Stromal cell of bone marrow (primary cell): Measurements from ENCODE around the gene MYO10.

ENCODE experiments used
- DNase-seq: peaks from one replicate; pipeline ENCODE4 v3.0.0-alpha.2; 2012; ENCODE audit warnings: low read depth

The MYO10 gene

DNA sequence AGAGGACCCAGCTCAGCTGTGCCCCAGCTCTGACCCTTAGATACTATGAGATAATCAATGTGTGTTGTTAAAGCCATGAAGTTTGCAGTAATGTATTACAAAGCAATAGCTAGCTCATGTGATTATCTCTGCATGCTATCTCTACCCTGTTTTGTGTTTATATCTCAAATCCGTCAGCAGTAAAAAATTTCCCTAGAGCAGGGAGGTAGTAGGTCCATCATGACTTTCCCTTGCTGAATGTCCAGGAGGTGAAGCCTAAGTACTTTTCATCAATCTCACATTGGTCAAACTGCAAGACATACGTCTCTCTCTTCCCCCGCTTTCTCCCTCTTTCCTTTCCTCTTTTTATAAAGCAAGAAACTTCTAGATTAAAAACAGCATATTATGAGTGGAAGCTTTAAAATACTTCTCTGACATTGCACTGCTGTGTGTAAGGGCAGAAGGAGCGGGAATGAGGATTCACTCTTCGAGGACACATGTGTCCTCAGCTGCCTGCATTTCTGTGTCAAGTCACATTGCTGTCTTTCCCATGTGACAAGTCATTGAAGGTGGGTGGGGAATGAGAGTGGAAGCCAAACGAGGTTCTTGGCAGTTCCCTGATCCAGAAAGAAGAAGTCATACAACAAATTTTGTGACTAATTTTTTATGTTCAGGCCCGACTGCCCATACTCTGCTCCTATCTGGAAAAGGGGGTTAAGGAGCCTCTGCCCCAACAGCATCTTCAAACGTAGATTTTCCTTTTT is 226.2 kb downstream of the MYO10 start:
- DNase-seq, result no peak

DNA sequence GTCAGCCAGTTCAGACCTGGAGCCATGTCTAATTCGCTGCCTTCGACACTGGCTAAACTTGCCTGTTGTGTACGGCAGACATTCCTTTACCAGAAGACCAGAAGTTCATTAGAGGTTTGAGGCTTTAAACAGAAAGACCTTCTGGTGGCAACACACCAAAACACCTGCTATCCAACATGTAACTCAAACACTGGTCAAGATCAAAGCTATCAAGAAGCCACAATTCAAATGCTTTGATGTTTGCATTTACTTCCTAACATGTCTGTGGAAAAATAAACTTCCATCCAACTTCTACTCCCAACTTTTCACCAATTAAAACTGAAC is 228.3 kb downstream of the MYO10 start:
- no peak for DNase-seq

DNA sequence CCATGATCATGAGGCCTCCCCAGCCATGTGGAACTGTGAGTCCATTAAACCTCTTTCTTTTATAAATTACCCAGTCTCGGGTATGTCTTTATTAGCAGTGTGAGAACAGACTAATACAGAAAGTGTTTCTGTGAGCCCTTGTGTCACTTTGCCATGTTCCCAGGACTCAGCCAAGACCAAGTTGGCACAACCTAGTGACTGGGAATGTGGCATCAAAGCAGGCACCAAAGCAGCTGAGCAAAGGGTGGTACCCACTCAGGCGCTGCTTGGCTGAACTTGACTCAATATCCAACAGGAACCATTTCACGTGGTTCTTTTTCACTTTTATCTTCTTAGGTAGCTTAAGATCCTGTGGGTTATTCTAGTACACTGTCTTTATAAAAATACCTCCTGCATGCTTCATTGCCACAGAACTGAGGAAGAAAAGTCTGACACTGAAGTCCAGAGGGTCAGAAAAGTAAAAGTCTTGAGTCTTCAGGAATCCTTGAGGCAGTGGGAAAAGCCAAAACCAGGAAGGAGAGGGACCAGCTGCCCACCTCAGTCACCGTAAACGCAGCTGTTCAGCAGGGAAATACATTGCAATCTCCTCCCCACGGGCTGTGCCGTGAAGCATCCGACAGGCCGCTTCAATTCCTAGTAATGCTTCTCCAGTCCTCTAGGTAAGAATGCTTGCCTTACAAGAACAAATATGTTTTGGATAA is 228.8 kb downstream of the MYO10 start:
- no peak for DNase-seq

DNA sequence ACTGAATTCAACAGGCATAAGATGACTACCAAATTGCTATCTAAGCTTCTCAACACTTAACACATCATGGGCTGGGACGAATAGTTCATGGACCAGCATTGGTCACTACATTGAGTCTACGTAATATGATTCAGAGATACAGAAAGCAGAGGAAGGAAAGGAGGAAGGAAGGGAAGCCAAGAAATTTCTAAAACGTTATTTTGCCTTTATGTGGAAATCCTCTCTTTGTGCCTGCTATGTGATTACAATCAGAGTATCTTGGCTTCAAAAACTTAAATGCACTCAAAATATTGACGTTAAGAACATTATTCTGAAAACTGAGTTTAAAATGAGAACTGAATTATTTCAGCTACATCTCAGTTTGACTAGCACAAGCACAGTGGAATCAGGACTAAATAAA is 231.1 kb downstream of the MYO10 start:
- DNase-seq, result no peak

DNA sequence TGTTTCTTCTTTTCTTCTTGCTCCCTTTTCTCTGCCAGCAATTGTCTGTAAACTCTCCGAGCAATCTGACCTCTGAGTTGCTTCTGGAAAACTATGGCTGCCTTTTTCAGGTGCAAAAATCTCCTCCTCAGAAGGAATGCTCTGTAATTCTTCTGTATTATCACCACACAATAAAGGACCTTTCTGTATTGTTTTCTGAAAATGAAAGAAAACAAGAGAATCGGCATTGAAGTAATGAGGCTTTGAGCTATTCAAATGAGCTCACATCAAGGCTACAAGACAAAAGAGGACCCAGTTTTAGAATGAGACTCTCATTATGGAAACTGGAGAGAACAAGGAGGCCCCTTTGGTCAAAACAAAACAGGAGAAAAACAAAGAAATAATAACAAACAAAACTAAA is 233.1 kb downstream of the MYO10 start:
- DNase-seq, result no peak

DNA sequence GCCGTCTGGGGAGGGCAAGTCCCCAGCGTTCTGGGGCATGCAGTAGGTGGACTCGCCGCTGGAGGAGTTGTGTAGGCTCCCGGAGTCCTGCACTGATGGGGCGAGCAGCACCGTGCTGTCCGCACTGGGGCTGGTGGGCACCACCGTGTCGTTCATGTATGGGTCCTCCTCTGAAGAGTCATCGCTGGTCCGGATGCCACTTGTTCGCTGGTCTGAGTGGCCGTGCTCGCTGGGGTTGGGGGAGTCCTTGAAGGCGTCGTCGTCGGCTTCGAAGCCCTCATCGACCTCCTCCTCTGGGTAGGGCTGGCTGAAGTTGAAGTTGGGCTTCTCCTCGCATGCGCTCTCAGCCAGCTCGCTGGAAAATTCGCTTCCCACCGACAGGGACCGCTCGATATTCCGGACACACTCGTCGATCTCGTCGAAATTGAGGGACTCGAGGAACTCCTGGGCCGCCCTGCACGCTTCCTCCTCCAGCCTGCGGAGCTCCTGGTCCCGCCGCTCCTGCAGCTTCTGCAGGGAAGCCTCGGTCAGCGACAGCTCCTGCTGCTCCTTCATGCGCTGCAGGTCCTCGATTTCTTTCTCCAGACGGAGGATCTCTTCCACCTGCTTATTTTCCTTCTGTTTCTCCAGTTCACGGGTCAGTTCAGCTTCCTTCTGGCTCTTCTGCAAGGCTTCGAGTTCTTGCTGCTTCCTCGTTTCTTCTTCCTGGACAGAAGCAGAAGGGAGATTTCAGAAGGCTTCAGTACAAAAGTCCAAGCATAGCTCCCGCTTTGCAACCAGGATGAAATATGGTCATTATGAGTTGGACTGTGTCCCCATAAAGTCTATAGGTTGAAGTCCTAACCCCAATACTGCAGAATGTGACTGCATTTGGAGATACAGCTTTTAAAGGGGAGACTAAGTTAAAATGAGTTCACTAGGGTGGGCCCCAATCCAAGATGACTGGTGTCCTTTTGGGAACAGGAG is 234.7 kb downstream of the MYO10 start:
- DNase-seq, result no peak

DNA sequence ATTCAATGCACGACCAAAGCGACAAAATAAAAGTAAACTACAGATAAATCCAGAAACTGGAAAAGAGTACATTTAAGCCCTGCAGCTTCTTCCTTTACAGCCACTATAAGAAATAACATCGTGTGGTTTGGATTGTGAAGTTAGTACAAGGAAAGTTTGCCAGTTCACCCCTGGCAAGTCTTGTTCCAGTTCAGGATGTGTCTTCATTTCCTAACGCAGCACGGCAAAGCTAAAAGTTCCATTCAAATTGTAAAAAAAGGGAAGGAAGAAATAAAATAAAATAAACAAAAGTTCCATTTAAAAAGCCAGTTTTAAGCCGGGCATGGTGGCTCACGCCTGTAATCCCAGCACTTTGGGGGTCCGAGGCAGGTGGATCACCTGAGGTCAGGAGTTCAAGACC is 236.0 kb downstream of the MYO10 start:
- DNase-seq, result no peak

DNA sequence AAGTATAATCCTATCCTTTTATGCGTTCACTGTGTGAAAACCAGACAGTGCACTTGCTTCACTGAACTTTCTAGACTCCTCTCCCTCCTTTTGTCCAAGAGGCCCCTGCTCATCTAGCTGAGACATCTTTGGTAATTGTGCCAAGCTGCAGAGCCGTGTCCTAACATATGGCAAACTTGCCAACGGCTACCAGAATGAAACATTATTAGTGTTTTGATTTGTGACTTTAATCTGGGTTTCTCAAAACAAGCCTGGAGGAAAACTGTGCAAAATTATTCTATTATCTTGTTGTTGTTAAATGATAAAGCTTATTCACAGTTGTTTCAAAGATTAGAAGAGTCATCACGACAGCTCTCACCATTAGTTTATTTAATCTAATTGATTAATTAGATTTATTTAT is 240.3 kb downstream of the MYO10 start:
- DNase-seq, result no peak

DNA sequence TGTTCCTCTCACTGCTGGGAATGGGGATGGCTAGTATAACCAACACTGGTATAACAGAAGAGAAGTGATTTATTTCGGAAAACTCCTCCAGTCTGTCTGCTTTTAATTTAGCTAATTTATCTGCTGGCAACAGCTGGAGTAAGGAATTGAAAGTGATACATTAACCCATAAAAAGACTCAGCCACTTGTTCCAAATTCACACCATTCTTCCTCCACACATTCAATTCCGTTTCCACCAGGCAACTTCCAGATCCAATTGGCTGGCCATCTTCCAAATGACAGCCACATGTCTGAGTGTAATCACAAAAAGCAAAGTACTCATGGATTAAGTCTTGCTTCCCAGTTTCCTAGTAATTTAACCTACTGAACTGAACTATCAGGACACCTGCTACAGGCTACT is 242.2 kb downstream of the MYO10 start:
- peak; percentile 3 for DNase-seq

DNA sequence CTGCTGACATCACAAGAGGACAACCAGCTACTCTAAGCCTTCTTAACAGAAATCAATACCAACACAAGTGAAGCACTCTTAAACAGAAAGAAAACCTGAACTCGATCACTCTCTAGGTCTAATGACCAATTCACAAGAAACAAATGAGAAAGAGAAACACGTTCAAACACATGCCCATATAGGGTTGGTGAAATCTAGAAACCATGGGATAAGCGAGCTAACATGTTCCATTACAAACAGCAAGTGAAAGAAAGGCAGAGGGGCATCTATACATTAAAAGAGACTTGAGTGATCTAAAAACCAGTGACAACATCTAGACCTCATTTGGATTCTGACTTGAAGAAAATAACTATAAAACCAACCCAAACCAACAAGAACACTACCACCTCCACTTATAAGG is 244.4 kb downstream of the MYO10 start:
- no peak for DNase-seq

DNA sequence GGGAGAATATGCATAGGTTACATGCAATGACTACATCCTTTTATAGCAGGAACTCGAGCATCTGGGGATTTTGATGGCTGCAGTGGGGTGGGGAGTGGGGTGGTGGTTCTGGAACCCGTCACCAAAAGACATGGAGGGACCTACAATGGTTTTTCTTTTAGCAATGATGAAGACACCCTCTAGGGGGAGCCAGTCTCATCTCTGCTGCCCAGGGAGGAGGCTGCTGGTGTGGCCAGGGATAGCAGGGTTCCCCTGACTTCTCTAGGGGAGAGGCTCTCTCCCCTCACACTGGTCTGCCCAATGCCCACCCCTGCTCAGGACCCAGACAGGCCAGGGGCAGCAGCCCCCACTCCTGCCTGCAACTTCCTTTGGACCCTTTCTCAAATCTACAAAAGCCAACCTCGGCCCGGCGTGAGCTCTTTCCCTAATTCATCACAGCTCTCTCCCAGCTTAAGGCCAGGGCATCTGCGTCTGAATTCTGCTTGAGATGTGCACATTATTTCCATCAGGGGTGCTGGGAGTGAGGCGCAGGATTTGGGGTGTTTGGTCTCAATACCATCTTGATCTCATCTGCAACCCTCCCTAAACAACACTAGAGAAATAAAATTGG is 245.7 kb downstream of the MYO10 start:
- peak; percentile 22 for DNase-seq

DNA sequence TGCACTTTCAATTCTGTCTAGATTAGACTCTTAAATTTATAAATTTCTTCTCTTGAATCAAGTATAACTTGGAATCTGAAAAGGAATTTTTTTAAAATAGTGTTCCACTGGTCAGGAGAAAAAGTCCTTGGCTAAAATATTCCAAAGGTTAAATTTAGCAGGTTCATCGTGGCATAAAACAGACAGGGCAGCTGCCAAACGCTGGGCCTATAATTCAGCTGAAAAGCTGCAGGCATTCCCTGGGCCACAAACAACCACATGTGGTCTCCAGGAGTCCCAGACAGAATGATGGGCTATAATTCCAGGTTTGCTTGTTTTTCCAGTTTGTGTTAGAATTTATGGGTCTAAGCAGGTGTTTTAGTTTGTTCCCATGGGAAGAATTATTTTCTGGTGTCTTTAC is 248.2 kb downstream of the MYO10 start:
- no peak for DNase-seq

DNA sequence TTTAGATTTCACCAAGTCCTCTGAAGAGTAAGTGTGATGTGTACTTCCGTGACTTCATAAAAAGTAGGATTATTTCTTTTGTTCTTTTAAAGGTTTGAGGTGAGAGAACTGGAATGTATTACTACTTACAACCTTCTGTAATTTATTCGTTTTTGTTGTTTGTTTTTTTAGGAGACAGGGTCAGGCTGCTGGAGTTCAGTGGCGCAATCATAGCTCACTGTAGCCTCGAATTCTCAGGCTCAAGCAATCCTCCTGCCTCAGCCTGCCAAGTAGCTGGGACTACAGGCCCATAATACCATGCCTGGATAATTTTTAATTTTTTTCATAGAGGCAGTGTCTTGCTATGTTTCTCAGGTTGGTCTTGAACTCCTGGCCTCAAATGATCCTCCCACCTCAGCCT is 251.0 kb downstream of the MYO10 start:
- DNase-seq, result no peak

DNA sequence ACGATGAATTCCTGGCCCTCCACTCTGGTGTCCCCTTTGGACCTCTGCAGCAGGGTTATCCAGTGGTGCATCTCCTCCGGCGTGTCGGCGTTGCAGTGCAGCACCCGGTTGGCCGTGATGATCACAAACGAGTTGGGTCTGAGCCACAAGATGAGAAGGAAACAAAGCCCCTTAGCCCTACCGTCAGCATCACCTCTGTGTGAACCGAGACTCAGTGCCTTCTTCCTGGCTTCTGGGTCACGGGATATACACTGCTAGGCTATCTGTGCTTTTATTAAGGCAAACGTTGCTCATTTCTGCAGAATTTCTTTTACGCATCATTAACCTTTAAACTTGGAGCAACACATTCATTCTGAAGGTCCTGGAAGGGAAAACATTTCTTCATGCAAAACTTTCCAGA is 254.2 kb downstream of the MYO10 start:
- DNase-seq, result no peak

DNA sequence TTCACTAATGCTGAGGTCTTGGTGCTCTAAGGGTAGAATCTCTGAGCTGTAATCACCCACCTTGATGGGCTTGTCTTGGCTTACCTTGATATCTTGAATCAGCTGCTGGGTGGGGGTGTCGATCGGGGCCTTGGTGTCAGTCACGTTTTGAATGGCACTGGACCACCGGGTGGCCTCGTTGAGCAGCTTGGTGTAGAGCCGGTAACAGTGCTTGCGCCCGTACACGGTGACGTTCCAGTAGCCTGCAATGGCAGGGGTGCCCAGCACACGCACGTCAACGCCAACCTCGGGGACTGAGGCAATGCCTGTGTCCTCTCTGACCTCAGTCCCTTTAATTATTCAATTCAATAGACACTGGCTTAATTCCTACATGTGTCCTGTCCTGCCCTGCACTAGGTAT is 256.2 kb downstream of the MYO10 start:
- no peak for DNase-seq

DNA sequence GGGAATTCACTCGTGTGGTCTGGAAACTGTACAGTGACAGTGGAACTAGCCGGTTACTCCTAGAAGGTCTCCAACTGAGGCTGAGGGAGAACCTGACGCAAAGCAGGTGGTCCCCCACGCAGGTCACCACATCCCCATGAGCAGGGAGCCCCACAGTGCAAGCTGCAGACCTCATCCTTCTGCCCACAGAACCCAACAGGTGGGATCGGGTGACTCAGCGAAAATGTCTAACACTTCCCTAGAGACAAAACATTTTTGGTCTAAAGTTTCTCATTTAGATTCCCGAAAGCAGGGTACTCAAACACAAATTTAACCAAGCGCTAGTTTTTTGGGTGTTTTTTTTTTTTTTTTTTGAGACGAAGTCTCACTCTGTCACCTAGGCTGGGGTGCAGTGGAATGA is 256.9 kb downstream of the MYO10 start:
- no peak for DNase-seq

DNA sequence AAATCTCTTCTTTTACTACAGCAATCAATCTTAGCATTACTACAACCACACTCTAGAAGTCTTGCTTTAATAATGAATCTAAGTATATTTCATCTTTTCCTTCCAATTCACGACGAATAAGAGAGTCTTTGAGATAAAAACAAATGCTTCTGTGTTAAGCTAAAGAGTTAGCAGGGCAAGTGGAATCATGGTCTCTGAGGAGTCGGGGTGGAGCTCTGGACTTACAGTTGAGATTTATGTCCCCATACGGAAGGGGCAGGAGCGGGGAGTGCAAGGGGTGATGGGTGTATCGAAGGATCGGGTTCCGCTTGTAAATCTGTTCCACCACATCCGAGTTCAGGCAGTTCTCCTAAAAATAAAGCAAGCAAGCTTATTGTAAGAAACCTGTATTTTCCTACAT is 260.3 kb downstream of the MYO10 start:
- DNase-seq, result no peak

DNA sequence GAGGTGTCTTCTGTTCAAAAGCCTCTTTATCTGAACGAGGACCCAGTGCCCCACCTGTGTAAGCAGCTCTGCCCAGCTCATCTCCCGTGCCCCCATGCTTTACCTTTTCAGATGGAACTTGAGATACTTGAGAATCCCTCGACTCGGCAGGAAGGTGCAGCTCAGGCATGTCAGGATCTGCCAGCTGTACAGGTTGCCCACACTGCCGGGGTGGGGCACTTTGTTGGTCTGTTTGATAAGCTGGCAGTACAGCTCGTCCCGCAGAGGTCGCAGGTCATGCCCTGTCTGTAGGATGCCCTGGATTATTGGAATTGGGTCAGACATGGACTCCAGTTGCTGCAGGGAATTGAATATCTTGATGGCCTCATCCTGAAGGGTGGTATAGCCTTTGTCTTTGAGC is 261.3 kb downstream of the MYO10 start:
- DNase-seq, result no peak

DNA sequence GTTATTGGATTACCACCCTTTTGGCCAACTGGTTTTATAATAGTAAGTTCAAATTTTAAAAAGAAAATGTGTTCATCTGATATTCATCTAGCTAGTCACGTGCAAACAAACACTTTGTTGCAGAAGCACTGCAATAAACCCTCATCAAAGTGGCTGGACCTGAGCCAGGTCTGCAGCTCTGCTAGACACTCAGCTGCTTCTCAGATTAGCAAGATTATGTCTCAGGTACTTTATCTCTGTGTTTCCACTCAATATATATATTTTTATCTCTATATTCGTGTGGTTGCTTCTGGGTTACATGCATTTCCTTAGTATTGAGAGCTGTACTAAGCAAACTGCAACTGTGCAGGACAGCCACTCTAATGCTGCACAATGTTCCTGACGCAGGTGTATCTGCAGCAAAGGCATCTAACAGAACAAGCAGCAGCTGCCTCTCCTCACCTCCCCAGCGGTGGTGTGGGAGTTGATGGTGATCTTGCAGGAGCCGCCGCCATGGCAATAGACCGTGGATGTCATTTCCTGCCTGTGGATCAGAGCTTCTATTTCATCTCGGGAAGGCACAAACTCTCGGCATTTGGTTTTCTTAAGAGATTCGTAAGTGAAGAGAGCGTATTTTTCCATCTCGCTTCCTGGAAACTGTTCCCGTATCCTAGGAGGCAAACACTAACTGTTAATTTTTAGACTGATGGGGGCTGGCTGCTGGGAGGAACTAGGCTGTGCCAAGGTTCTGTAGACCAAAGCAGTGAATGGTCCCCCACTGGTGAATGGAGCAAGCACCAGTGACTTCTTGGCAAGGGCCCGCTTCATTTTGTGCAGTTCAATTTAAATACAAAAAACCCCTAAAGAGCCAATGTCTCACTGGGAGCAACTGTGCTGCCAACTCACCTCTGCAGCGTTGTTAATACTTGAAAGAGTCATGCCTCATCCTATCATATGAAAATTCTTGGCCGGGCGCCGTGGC is 262.6 kb downstream of the MYO10 start:
- no peak for DNase-seq

DNA sequence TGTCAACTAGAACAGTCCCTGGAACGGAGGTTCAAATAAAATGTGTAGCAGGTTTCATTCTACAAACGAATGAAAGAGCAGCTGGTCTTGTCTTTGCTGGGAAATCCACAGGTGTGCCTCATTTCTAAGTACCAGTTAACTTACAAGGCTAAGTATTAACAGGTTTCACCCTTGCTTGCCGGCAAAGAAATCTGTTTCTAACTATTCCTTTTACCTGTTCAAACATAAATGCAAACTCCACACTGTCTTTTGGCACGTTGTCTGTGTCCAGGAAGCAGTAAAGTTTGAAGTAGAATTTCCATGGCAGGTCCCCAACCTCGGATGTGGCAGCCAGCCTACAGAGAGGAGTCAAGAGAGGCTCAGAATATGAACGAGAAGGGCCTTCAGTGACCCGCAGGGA is 264.9 kb downstream of the MYO10 start:
- no peak for DNase-seq

DNA sequence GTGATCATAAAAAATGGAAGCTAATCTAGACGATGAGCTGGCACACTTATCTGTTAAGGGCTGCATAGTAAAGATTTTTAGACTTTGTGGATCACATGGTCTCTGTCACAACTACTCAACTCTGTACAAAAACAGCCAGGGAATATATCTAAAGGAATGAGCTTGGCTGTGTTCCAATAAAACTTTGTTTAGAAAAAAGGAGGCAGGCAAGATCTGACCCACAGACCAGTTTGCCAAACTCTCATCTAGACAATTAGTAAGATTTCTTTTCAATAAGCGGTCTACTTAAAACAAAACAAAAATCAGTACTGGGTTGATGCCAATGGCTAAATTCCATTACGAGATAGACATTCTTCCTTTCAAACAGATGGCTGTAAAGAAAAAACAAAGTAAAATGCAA is 266.3 kb downstream of the MYO10 start:
- no peak for DNase-seq
